Neural cell (in vitro differentiated cells): Measurements from ENCODE around the gene ZNF853. TPM values are rescaled to one million over a fixed set of nuclear protein-coding genes. Genes with fewer than 3 reads are reported as not detected.

Source experiments
- H2AFZ ChIP-seq: fragments of 200-600, 300-800 bp; sonication (generic), shearing (Covaris generic); 2 replicates; pipeline ENCODE4 v1.6.0; 2014; ENCODE audit warnings: low read depth, mild to moderate bottlenecking, antibody characterized with exemption, low read length, moderate library complexity
- H3F3A ChIP-seq: fragments of 200-600 bp; shearing (Covaris generic); 2 replicates; pipeline ENCODE4 v1.6.1; 2016; ENCODE audit warnings: mild to moderate bottlenecking, moderate library complexity, mixed read lengths, antibody characterized with exemption, low read length; ENCODE audit not compliant: insufficient read depth, poor library complexity, severe bottlenecking
- H3K27ac ChIP-seq: fragments of 200-600, 300-800 bp; sonication (generic), shearing (Covaris generic); 2 replicates; pipeline ENCODE4 v1.5.1; 2014; ENCODE audit warnings: mild to moderate bottlenecking, low read length, moderate library complexity
- H3K27me3 ChIP-seq: fragments of 300-800, 200-600 bp; sonication (generic), shearing (Covaris generic); 2 replicates; pipeline ENCODE4 v1.6.0; 2014; ENCODE audit warnings: mild to moderate bottlenecking, low read depth, low read length, moderate library complexity; ENCODE audit not compliant: insufficient read depth
- H3K36me3 ChIP-seq: fragments of 300-800, 200-600 bp; sonication (generic), shearing (Covaris generic); 2 replicates; pipeline ENCODE4 v1.5.1; 2014; ENCODE audit warnings: mild to moderate bottlenecking, antibody characterized with exemption, low read length, moderate library complexity; ENCODE audit not compliant: insufficient read depth
- H3K4me2 ChIP-seq: fragments of 300-800, 200-600 bp; sonication (generic), shearing (Covaris generic); 2 replicates; pipeline ENCODE4 v1.6.0; 2014; ENCODE audit warnings: mild to moderate bottlenecking, low read length
- H3K4me3 ChIP-seq: fragments of 300-800, 200-600 bp; sonication (generic), shearing (Covaris generic); 2 replicates; pipeline ENCODE4 v1.5.1; 2014; ENCODE audit warnings: mild to moderate bottlenecking, low read length, moderate library complexity
- H3K79me2 ChIP-seq: fragments of 200-600 bp; shearing (Covaris generic); replicated peaks from 2 replicates; pipeline ENCODE4 v1.6.0; 2014; ENCODE audit warnings: mild to moderate bottlenecking, low read length, moderate library complexity; ENCODE audit not compliant: insufficient read depth
- H3K9ac ChIP-seq: fragments of 300-800, 200-600 bp; sonication (generic), shearing (Covaris generic); 2 replicates; pipeline ENCODE4 v1.6.1; 2016; ENCODE audit warnings: mild to moderate bottlenecking, low read length, mixed read lengths
- H3K9me2 ChIP-seq: fragments of 200-600 bp; shearing (Covaris generic); 2 replicates; pipeline ENCODE4 v1.6.1; 2016; ENCODE audit warnings: mild to moderate bottlenecking, low read length, mixed read lengths; ENCODE audit not compliant: insufficient read depth
- H3K9me3 ChIP-seq: fragments of 200-600, 300-800 bp; sonication (generic), shearing (Covaris generic); 2 replicates; pipeline ENCODE4 v1.6.1; 2016; ENCODE audit warnings: mild to moderate bottlenecking, mixed run types, low read length, moderate library complexity, mixed read lengths
- H4K20me1 ChIP-seq: fragments of 200-600 bp; shearing (Covaris generic); 2 replicates; pipeline ENCODE4 v1.6.1; 2016; ENCODE audit warnings: mild to moderate bottlenecking, mixed run types; ENCODE audit not compliant: insufficient read depth
- CTCF ChIP-seq: fragments of 450-650 bp; IDR thresholded peaks from 2 replicates; pipeline ENCODE4 v1.5.1; 2014; ENCODE audit warnings: antibody characterized with exemption, mild to moderate bottlenecking, moderate library complexity; ENCODE audit not compliant: poor library complexity, severe bottlenecking
- EP300 ChIP-seq: fragments of 450-650 bp; conservative IDR thresholded peaks from 2 replicates; pipeline ENCODE4 v1.6.1; 2014; ENCODE audit warnings: antibody characterized with exemption, mild to moderate bottlenecking, moderate library complexity; ENCODE audit not compliant: poor library complexity, severe bottlenecking
- EZH2 ChIP-seq: fragments of 200-600, 300-800 bp; shearing (Covaris generic), sonication (generic); IDR thresholded peaks from 2 replicates; pipeline ENCODE4 v1.6.1; 2014; ENCODE audit warnings: antibody characterized with exemption, low read length, borderline replicate concordance, mild to moderate bottlenecking; ENCODE audit not compliant: insufficient read depth, poor library complexity, severe bottlenecking
- MXI1 ChIP-seq: fragments of 450-650 bp; conservative IDR thresholded peaks from 2 replicates; pipeline ENCODE4 v1.6.1; 2014; ENCODE audit warnings: antibody characterized with exemption, mild to moderate bottlenecking; ENCODE audit not compliant: poor library complexity, severe bottlenecking
- POLR2AphosphoS5 ChIP-seq: IDR thresholded peaks from 2 replicates; pipeline ENCODE4 v1.6.1; 2012
- RAD21 ChIP-seq: fragments of 450-650 bp; conservative IDR thresholded peaks from 2 replicates; pipeline ENCODE4 v1.6.1; 2014; ENCODE audit warnings: antibody characterized with exemption, mild to moderate bottlenecking, moderate library complexity
- REST ChIP-seq: IDR thresholded peaks from 2 replicates; pipeline ENCODE4 v1.6.1; 2012; ENCODE audit warnings: borderline replicate concordance
- SMC3 ChIP-seq: fragments of 450-650 bp; conservative IDR thresholded peaks from 2 replicates; pipeline ENCODE4 v1.6.1; 2014; ENCODE audit warnings: antibody characterized with exemption, mild to moderate bottlenecking, moderate library complexity; ENCODE audit not compliant: poor library complexity
- TAF1 ChIP-seq: IDR thresholded peaks from 2 replicates; pipeline ENCODE4 v1.6.1; 2012; ENCODE audit warnings: low read depth
- polyA plus RNA-seq: library from polyadenylated mRNA; depleted of rRNA; stranded (reverse); fragments of >200 nt; gene quantifications from 2 replicates; pipeline ENCODE4 v1.2.3, GENCODE V29; 2014

Gene ZNF853
- polyA plus RNA-seq, 1 donor from 2014 or later: 8.7 TPM

DNA sequence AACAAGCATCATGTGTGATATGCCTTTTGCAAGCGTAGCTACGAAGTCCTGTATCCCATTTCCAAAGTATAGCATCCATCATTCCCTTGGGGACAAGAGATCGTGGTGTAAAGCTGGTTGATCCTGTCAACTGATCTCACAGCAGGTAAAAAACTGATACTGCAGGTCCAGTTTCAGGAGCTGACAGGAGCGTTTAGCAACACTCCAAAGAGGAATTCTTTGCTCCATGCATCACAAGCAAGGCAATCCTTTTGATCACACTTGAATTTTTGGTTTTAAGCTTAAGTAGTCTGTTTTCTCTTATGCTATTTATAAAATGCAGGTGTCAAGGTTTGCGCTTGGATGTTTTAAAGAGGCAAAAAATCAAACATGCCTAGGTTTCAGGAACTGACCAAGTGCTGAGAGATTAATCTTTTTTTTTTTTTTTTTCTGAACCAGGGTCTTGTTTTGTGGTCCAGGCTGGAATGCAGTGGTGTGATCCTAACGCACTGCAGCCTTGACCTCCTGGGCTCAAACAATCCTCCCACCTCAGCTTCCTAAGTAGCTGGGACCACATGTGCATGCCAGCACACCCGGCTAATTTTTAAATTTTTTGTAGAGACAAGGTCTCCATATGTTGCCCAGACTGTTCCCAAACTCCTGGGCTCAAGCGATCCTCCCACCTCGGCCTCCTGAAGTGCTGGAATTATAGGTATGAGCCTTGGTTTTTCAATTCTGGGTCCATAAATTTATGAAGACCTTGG lies 40.0 kb upstream of the ZNF853 start:
- no peaks in the 10 kb centered on the region for H3F3A ChIP-seq
- H3K9me3 ChIP-seq: no peaks in the 10 kb centered on the region
- no peak overlapping the region for H2AFZ ChIP-seq
- no peaks in the 10 kb centered on the region for H3K27me3 ChIP-seq
- H3K4me2 ChIP-seq: no peak overlapping the region
- H3K79me2 ChIP-seq: no peaks in the 10 kb centered on the region
- H3K27ac ChIP-seq: no peak overlapping the region
- H3K4me3 ChIP-seq: no peak overlapping the region
- TF ChIP-seq CTCF (no peak), REST (no peak), EZH2 (no peak), POLR2AphosphoS5 (no peak), RAD21 (no peak), EP300 (no peak), TAF1 (no peak), SMC3 (no peak), MXI1 (no peak)
- H3K9me2 ChIP-seq: no peaks in the 10 kb centered on the region
- no peaks in the 10 kb centered on the region for H3K36me3 ChIP-seq
- H4K20me1 ChIP-seq: no peaks in the 10 kb centered on the region
- H3K9ac ChIP-seq: no peak overlapping the region

- H3K27me3 ChIP-seq: no peaks in the 10 kb centered on the region
- no peaks in the 10 kb centered on the region for H3K9me3 ChIP-seq
- H3K36me3 ChIP-seq: no peaks in the 10 kb centered on the region
- H3K9me2 ChIP-seq: no peaks in the 10 kb centered on the region
- H3K4me3 ChIP-seq: no peak overlapping the region
- TF ChIP-seq RAD21 (no peak), MXI1 (no peak), REST (no peak), SMC3 (no peak), EP300 (no peak), CTCF (no peak), EZH2 (no peak), POLR2AphosphoS5 (no peak), TAF1 (no peak)
- no peaks in the 10 kb centered on the region for H3K79me2 ChIP-seq
- H4K20me1 ChIP-seq: no peaks in the 10 kb centered on the region
- H3F3A ChIP-seq: no peaks in the 10 kb centered on the region
- peak overlapping the region; percentile 12 for H3K27ac ChIP-seq
- H3K9ac ChIP-seq: no peak overlapping the region
- peak overlapping the region; percentile 33 for H2AFZ ChIP-seq
- no peak overlapping the region for H3K4me2 ChIP-seq
Measured at GRCh38 chr7:6576024-6576866, 39.2 kb upstream of the ZNF853 start.
